GM19452 (cell line): ENCODE results near the gene IRF4.

ENCODE experiments used
- ATAC-seq: cut with Tn5 transposase; IDR thresholded peaks from one replicate; pipeline ENCODE4 v1.9.1; 2021; ENCODE audit not compliant: unreplicated experiment

Gene IRF4

DNA sequence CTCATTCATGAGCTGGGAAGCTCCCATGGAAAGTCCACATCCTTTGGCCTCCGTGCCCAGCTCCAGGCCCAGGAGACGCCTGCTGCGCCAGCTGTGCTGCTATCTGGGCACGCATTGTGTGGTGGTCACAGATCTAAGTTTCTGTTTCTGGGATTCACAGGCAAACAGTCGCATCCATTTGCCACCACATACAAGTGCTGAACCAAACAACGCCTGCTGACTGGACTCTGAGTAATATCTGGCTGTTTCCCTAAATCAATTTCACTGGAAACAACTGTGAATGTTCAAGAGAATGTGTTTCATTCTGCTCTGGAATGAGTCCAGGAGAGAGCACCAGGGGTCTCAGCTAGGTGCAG lies 45.5 kb downstream of the IRF4 start:
- ATAC-seq: no peak

DNA sequence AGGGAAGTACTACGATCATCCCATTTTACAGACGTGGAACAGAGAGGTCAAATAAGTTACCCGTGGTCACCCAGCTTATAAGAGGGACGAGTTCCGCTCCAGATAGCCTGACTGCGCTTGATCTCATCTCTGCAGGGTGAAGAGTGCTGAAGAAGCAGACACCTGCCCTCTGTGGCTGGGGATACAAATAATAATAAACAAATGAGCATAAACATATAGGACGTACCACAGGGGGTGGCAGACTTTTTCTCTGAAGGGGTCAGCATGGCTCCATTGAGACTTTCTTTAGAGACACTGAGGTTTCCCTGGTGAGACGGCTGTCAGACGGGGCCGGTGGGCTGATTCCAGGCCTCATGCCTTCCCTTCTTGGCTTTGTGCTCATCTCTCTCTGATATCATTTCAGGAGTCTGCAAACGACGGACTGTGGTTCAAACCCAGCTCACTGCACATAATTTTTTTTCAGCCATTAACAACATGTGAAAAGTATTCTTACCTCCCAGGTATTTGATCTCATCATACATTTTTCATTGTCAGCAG lies 47.1 kb downstream of the IRF4 start:
- ATAC-seq: no peak

DNA sequence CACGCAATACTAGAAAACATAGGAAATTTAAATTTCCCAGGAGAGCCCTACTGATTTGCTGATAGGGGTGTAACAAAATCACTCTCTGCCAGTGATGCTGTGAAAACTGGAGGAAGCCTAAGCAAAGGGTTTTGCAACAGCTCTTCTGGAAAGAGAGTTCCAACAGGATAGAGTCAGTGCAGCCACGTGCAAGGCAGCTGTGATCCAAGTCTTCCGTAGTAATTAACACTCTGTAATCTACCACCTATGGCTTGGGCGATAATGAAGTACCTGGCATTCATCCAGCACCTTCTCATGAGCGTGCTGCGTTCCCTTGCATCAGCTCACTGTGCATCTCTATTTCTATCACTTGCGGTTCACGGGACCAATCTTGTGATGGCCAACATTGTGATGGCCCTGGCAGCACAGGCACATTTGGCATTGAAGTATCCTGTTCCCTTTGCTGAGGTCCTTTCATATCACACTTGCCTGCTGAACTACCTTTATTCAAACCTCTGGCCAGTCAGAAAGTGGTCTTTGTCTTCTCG lies 48.2 kb downstream of the IRF4 start:
- ATAC-seq: no peak

DNA sequence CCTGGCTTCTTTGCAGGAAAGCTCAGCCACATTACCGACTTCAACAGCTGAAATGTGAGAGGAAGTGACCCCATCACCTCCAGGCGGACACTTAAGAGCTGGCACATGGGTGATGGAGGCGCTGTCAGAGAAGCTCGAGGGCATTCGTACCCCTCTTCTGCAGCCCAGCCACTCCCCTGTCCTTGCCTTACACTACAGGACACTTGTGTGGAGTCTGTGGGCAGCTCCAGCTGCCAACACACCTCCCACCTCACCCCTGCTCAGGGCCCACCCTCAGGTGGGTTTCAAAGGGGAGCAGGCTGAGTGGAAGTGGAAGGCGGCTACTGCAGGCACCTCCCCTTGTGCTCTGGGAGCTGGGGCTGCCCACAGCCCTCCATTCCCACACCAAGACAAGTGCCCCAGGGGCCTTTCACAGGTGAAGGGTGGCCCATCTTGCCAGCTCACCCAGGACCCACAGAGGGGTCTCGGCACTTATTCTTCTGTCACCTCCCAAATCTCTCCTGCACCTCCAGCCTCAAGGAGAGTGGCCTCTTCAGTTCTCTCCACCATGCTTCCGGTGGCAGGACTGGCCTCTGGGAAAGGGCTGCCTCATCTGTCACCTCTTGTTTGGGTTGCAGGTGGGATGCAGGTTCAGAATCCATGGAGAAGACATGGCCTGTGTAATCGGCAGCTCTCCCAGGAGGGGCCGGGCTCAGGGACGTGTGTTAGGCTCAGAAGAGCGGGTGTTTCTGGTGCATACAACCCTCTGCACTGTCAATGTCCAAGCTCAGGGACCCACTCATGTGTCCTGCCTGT lies 49.8 kb downstream of the IRF4 start:
- ATAC-seq: no peak

DNA sequence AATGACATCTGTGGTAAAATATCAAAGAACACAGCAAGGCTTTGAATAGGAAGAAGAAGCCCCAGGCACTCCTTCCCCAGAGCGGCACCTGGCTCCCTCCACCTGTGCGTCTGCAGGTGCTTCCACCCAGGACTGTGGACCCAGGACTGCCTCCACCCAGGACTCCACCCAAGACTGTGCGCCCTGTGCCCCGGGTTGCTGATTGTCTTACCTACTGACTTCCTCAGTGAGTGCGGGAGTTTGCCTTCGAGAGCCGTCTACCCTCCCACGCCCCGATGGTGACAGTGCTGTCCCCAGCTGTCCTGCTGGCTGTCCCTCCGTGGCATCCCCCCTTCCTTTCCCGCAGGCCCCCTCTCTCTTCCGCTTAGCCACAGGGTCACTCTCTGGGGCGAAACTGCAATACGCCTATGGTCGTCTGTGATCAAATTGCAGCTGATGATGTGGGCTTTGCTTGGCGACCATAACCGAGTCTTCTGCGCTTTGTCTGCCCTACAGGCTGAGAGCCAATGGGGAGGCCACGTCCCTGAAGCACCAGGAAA lies 52.1 kb downstream of the IRF4 start:
- no peak for ATAC-seq

DNA sequence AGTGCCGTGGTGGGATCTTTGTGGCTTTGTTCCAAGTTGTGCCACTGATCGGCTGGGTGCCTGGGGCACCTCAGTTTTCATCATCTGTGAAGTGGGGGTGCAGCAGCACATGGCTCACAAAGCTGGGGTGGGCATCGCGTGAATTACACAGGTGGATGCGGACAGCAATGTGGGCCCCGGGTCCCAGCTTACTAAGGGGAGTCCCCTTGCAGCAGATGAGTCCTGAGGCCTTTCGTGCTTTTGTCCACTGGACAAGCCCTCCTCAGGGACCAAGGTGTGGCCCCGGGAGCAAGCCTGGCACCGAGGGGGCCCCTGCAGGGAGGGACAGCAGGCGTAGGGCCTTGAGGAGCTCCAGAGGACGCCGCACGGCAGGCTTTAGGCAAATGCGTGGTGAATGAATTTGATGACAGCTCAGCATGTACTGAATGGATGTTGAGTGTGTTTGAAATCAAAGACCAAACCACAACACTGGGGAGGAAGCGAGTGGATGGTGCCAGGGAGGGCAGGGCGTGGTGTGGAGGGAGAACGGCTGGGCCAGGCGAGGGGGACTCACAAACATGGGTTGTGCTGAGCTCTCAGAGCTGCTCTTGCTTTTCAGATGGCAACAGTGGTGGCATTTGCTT lies 53.2 kb downstream of the IRF4 start:
- no peak for ATAC-seq

DNA sequence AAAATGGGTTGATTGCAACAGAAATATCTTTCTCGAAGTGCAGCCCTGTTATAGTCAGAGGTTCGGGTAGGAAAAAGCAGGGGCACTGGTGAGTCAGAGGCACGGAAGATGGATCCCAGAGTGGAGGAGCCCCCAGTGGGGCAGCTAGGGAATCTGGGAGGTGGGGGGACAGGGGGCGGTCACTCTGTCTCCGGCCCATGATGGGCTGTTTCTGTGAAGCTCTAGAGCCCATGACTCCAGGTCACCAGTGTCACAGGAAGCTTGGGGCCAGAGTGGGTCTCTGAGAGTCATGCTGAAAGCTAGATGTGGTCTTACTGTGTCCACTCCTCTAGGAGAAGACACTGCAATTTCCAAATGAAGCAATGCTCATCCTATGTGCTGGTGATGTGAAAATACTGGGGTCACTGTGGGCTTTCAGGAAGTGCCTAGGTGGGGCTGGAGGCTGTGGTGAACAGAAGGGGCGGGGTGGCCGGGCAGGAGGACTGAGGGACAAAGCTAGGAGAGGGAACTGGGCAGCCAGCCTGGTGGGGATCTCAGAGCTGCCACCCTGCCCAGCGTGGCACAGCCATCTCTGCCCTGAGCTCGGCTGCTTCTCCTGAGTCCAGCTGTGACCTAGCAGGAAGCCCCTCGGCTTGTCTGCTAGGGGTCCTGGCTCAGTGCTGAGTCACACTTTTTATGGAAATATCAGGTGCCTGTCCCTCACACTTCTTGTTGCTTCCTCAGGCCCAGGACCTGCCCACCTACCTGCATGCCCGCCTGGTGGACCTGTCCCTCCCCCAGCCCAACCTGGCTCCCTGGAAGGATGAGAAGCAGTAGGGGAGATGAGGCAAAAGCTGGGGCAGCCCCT lies 54.2 kb downstream of the IRF4 start:
- no peak for ATAC-seq

DNA sequence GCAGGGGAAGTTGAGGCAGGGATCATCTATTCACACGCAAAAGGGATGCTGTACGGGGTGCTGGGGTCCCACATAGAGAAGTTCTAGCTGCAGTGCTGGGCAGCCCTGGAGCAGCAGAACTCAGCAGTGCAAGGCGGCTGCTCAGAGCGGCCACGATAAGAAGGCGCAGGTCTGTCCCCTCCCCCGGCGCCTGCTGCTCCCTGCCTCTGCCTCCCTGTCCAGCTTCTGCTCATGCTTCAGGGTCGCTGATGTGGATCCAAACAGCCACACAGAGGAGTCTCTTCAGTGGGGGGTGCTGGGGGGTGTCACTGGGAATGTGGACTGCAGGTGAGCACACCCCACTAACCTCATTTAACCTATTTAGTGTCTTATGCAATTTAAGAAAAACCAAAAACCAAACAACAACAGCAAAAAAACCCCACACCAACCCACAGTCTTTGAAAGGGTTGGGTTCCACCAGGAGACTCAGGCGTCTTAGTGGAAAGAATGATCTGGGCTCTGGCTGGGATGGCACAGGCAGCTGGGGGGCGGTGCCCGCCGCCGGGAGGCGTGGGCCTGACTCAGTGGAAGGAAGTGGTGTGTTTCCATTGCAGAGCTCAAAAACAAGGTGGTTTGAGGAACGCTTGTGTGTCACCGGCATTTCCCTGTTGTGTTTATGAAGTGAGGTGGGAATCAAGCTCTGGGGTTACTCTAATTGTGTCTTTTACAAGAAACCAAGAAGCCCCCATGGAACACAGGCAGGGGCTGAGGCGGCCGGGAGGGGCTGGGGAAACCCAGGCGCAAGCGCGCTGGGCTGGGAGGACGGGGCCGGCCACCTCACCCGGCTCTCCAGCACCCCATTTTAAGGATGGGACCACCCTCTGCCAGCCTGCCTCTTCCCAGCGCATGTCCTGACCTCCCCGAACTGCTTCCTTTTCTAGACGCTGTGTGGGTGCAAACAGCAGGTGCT lies 55.1 kb downstream of the IRF4 start:
- no peak for ATAC-seq

DNA sequence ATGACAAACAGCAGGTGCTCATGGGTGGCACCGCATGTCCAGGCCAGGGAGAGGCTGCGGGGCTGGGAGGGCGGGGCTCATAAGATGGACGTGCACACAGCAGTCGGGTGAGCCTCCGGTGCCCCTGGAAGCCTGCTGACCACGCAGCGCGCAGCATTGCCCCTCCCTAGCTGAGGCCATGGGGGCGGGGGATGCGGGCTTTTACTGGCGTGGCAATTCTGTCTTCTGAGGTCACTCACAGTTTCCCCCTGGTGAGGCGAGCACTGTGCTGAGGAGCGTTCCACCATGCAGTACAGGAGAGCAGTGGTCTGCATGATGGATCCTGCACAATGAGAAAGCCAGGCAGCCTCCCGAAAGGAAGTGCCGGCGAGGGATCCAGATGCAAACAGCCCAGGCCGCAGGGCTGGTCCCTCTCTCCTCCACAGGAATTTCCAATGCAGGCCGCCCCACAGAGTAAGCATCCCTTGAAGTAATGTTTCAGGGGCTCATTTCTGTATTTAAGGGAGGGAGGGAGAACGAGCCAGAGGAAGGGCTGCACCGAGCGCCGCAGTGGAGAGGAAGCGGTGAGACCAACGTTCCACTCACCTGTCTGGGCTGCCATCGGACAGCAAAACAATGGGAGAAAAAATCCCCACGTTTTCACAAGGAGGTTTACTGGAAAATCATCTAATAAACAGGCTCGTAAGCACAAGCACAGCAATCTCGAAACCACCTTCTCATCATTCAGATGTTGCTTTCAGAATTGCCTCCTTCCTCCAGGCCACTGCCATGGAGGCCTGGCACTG lies 56.0 kb downstream of the IRF4 start:
- no peak for ATAC-seq

DNA sequence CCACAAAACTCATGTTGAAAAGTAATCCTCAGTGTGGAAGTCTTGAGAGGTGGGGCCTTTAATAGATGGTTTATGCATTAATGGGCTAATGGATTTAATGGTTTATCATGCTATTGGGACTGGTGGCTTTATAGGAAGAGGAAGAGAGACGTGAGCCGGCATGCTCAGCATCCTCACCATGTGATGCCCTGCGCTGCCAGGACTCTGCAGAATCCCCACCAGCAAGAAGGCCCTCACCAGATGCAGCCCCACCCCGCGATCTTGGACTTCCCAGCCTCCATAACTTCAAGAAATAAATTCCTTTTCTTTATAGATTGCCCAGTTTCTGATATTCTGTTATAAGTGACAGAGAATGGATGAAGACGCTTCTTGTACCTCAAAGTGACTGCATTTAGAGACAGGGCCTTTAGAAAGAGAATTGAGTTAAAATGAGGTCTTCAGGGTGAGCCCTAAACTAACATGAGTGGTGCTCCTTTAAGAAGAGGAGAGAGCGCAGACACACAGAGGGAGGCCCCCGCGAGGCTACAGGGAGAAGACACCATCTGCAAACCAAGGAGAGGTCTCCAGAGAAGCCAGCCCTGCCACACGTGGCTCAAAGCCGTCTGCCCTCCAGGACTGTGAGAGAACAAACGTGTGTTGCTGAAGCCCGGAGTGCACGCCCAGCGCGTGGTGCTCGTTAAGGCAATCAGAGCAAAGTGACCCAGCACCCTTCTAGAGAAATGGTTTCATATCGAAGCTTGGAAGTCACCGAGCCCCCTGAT lies 56.9 kb downstream of the IRF4 start:
- ATAC-seq: no peak

DNA sequence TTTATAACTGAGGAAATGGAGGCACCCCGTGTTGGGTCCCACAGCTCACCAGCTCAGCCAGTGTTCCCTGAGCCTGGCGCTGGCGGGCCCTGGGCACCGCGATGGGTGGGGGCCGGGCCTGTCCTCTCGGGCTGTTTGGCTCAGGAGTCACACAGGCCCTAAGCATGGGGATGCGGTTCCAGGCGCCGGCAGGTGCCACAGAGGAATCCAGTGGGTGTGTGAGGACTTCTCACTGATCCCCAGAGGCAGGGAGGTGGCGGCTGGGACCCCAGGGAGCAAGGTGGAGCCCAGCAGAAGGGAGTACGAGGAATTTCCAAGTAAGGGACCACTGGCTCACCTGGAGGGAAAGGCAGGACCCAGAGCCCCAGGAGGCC lies 57.5 kb downstream of the IRF4 start:
- ATAC-seq: no peak

DNA sequence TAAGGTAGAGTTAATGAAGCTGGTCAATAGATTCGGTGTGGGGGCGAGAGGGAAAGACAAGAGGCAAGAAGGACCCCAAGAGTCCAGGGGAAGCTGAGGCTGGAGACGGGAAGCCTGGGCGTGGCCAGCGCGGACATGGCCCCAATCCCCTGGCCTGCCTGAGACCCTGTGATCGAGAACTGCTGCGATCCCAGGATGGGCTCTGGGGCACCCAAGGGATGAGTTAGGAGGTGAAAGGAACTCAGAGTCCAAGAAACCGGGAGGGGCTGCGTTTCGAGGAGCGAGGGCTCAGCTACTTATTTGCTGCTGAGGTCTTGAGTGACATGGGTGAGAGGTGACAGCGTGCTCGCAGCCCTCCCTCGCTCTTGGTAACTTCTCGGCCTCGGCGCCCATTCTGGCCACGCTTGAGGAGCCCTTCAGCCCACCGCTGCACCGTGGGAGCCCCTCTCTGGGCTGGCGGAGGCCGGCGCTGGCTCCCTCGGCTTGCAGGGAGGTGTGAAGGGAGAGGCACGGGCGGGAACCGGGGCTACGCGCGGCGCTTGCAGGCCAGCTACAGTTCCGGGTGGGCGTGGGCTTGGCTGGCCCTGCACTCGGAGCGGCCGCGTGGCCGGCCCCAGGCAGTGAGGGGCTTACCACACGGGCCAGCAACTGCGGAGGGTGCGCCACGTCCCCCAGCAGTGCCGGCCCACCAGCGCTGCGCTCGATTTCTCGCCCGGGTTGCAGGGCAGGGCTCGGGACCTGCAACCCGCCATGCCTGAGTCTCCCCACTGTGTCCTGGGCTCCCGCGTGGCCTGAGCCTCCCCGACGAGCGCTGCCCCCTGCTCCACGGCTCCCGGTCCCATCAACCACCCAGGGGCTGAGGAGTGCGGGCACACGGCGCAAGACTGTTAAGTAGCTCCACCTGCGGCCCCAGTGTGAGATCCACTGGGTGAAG lies 58.2 kb downstream of the IRF4 start:
- ATAC-seq: no peak

DNA sequence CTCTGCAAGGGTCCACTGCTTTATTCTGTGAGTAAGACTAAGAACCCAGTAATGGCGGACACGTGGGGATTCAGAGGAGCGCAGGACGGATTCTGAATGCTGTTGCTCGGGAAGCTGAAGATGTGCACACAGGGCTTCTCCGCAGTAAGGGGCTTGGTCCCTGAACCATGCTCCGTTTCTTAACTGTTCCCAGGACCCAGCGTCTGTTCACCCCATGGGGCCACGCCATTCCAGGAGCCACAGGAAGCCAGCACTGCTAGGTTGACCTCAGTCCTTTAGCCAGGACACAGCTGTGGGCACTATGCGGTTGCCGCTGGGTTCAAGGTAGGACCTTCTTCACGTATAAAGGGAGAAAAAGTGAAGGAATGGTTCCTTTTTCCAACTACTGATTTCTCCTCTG lies 59.8 kb downstream of the IRF4 start:
- ATAC-seq: no peak

DNA sequence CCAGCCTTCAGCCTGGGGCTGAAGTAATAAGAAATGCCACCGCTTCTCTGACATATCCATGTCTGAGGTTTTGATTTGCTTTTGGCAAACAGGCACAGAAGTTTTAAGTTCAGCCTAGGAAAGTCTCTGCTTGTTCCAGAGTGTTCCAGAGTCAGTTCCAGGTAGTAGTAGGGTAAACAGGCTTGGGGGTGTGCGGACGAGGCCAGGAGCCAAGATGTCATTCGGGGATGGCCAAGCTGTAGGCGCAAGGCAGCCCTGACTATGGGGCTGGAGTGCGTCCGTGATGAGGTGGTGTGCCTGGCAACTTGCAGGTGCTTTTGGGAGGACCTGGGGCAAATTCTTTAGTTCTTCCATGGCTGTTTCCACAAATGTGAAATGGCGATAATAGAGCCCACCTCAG lies 60.3 kb downstream of the IRF4 start:
- ATAC-seq: no peak

DNA sequence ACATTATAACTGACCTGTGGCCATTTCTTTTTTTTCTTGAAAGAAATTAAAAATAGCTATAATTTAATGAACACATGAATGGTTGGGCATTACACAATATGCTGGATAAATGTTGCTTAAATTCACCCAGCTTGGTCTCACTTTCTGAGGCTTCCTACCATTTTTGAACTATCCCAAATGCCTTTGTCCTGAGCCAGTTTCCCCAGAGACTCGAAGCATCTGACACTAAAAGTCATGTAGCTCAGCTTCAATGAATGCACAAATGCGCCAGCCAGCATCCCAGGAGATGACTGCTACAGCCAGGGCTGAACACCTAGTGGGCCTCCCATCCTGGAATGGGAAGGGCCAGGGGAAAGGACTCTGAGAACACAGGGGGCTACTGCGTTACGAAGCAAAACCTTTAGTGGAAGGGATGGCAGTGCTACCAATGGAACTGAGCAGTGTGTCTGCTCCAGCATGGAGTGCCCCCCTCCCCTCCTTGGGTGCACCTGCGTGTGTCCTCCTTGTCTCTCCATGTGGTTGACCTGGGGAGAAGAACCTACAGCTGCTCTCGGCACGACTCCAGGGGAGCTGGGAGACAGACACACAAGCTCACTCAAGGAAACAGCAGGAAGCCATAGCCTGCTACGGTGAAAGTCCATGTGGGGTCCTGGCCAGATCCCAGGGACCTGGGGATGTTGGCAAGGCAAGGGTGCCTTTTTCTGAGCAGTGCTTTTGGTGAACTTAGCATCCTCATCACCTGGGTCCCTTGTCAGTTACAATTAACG lies 60.9 kb downstream of the IRF4 start:
- no peak for ATAC-seq

DNA sequence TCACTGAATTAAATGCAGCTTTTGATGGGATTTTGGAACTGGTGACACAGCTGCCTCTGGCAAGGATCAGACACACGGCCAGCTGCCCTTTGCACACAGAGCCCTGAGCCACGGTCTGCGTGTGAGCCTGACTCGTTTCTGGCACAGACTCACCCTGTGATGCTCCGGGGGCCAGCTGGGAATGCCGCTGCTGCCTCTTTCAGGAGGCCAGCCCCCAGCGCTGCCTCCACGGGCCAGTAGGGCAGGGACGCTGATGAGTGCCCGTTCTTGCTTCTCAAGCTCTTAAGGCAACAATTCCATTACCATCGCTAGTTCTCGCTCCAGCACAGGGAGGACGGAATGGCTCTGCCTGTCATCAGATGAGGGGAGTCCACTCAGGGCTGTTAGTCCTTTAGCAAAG lies 61.6 kb downstream of the IRF4 start:
- ATAC-seq: no peak
